G401 (cell line): ENCODE measurements around the gene CATSPERD. TPM values are rescaled to one million over a fixed set of nuclear protein-coding genes. Genes with fewer than 3 reads are reported as not detected.
"Not testable (repeated sequence)": the region's sequence is repeated elsewhere in the genome, so short reads cannot be mapped to it uniquely, and the experiment has no call there.

Experiments used
- DNase-seq: peaks from one replicate; pipeline ENCODE4 v3.0.0-alpha.2; 2015; ENCODE audit warnings: low spot score
- in situ Hi-C: cut with HindIII; loops from 2 replicates; pipeline ENCODE4 v1.10.0; 2016; ENCODE audit warnings: low sequenced_read_pairs, mixed read lengths
- total RNA-seq: library from RNA; depleted of rRNA; stranded (reverse); fragments of >200 nt; shearing (Covaris generic); gene quantifications from 2 replicates; pipeline ENCODE4 v1.2.3, GENCODE V29; 2014

CATSPERD gene
- total RNA-seq, 1 experiment from 2014 or later: not detected

DNA sequence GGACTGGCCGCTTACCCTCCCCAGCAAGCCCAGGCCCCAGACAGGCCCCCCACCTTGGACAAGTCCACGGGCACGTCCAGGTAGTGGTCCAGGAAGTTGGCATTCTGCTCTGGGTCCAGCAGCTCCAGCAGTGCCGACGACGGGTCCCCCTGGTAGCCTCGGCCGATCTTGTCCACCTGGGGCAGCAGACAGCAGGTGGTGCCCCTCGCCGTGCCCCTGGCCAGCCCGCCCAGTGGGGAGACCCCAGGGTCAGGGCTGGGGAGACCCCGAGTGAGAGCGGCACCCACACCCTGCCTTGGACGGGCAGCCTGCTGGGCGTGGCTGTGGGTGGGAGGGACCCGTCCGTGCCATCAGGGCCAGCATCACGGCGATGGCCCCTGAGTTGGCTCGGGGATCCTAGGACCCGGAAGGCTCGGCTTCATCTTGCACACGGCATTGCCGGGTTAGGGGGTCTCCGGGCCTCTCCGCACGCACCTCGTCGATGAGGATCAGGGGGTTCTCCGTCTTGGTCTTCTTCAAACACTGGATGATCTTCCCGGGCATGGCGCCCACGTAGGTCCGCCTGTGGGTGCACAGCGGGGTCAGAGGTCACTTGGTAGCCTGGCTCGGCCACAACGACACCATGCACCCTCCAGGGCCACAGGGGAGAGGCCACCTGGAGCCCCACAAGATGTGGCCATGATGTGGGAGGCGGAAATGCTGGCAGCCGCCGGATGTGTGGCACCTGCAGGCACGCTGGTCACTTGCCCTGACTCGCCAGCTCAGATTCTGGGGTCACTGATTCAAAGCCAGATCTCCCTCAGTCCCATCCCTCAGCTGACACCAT, 24.0 kb upstream of the CATSPERD start:
- DNase-seq: no peak
- in situ Hi-C loops: no loop called here

DNA sequence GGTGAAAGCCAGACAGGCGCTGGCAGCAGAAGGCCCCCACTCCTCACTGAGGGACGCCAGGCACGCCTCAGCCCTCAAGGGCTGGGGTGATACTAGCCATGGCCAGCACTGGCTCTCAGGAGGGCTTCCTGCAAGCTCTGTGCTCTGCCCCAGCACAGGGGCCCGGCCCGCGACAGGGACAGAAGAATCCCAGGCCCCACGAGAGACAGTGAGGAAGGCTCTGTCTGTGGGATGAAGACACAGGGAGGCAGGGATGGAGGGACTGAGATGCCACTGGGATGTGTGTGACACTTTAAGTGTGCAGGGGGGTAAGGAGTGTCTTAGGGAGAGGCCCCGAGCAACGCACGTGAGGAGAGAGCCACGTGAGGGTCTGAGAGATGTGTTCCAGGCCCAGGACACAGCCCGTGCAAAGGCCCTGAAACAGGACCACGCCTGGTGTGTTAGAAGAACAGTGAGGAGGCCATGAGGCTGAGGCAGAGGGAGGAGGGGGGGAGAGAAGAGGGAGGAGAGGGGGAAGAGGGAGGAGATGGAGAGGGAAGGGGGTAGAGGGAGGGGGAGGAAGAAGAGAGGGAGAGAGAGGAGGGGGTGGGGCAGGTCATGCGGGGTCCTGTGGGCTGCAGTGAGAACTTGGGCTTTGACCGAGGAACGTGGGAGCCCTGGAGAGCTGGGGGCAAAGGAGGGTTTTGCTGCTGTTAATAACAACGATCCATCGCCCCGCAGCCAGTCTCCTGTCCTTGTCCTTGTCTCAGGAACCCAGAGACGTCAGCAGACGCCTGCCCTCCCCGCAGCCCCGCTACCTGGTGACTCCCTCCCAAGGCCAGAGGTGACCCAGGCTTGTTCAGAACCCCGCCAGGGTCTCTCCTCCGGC, 23.2 kb upstream of the CATSPERD start:
- in situ Hi-C loops: no loop called here
- no peak for DNase-seq

DNA sequence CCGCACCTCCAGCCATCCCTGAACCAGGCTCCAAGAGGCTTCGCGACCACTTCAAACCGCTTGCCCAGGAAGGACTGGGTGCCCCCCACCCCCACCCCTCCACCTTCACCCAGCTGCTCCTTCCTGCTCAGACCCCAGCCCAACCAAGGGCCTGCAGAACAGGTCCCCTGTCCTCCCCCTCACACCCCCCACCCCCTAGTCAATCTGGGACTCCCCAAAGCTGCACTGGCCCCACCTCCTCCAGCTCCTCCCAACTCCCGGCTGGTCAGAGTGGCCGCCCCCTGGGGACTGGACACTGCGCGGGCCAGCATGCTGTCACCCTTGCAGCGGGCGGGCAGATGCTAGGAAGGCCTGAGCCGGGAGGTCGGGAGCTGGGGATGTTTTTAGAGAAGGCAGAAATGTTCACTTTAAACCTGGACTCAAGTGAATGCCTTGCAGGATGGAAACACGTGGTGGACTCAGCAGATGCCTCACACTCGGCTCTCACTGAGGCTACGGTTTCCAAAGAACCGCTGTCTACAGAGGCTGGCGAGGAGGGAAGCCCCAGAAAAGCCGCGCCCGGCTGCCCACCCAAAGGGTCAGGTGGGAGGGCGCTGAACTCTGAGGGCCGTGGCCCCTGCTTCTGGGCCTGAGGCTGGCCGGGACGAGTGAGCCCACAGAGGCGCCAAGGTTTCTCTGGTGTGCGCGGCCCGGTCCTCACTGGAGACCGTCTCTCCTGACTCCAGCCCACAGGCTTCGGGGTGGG, 22.4 kb upstream of the CATSPERD start:
- in situ Hi-C loops: no loop called here
- DNase-seq: no peak

DNA sequence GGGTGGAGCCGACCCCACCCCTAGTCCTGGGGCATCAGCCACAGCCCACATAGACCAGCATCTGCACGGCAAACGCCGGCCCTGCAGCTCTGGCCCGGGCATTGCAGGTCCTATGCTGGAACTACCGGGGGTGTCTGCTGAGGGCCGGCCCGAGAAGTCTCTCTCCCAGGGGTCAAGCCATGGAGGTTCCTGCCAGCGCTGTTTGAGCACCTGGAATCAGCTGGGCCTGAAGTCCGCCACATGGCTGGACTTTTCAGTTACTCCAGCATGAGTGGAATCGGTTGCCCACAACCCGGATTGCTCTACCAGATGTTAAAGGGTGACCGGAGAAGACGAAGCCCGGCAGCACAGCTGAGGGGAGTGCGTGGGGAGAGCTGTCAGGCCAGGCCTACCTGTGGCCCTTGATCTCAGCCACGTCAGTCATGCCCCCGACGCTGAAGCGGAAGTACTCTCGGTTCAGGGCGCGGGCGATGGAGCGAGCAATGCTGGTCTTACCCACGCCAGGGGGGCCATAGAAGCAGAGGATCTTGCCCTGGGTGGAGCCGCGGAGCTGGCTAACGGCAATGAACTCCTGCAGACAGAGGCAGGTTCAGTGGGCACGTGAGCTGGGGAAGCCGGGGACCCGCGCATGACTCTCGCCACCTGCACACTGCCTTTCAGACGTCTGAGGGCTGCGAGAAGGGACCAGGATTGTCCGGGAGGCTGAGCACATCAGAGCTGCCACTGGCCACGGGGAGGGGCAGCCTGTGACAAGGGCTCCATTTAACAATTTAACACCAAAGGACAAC, 21.6 kb upstream of the CATSPERD start:
- in situ Hi-C loops: no loop called here
- no peak for DNase-seq

DNA sequence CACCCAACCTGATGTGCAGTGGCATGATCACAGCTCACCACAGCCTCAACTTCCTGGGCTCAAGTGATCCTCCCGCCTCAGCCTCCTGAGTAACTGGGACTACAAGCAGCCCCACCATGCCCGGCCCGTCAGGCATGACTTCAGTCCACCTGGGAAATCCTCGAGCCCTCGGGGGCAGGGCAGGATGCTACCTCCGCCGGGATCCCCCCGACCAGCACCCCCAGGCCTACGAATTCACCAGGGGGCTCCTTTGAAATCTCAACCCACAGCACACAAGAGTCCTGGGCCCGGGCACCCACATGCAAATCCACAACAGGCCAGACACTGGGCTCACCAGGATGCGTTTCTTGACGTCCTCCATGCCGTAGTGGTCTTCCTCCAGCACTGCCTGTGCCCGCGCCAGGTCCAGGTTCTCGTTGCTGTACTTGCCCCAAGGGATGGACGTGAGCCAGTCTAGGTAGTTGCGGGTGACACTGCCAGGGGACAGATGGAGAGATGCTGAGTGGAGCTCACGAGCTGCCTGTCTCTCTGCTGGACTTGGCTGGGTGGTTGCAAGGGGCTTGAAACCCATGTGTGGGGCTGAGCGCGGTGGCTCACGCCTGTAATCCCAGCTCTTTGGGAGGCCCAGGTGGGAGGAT, 19.9 kb upstream of the CATSPERD start:
- peak; percentile 44 for DNase-seq
- in situ Hi-C loops: no loop called here

DNA sequence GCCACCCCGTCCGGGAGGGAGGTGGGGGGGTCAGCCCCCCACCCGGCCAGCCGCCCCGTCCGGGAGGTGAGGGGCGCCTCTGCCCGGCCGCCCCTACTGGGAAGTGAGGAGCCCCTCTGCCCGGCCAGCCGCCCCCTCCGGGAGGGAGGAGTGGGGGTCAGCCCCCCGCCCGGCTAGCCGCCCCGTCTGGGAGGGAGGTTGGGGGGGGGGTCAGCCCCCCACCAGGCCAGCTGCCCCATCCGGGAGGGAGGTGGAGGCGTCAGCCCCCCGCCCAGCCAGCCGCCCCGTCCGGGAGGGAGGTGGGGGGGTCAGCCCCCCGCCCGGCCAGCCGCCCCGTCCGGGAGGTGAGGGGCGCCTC, 18.4 kb upstream of the CATSPERD start:
- in situ Hi-C loops, DNase-seq: not testable (repeated sequence)

DNA sequence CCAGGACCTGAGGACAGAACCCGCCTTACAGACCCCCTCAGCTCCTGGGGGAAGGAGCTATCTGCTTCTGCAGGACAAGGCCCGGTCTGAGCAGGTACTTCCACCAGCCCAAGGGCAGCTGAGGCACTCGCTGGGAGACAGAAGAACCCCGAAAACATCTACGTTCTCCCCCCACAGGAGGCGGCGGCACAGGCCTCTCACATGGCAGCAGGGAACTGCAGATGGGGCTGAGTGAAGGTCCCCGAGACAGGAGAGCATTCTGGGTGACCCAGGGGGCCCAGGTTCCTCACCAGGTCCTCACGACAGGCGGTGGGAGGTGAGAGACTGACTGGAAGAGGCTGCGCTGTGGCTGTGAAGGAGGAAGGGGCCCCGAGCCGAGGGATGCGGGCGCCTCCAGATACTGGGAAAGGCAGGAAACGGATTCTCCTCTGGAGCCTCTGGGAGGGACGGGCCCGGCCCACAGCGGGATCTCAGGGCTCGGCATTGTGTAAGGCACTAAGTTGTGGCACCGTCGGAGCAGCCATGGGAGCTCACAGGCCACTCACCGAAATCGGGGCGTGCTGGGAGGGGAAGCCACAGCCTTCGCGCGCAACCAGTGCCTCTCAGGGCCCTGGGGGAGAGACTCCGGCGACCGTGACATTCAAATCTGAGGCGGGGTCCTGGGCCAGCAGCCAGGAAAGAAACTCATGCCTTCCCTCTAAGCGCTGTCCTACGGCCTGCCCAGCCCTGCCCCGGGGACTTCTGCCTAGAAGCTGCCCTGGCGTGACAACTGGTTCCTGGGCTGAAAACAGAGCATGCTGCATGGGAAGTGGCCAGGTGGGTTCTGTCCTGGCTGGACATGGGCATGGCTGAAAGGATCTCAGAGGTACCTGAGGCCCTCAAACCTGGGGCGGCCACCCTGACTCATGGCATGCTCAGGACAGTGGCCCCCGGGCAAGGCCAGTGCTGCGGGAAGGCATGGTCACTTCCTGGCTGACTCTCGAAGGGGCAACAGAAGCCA, 16.3 kb upstream of the CATSPERD start:
- no peak for DNase-seq
- in situ Hi-C loops: no loop called here

DNA sequence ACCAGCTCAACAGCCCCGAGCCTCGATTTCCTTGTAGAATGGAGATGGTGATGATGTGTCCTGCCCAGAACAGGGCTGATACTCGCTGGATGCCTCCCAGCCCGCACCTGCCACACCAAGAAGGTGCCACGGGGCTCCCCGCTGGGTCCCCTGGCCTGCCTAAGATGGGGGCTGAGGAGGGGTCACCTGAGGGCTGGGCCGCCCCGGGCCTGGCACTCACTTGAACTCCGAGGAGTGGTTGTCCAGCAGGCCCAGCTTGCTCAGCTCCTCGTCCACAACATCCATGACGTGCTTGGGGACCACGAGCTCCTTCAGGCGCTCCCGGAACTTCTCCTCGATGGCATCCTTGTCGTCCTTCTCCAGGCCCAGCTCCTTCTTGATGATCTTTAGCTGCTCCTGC, 14.9 kb upstream of the CATSPERD start:
- in situ Hi-C loops: no loop called here
- DNase-seq: no peak

DNA sequence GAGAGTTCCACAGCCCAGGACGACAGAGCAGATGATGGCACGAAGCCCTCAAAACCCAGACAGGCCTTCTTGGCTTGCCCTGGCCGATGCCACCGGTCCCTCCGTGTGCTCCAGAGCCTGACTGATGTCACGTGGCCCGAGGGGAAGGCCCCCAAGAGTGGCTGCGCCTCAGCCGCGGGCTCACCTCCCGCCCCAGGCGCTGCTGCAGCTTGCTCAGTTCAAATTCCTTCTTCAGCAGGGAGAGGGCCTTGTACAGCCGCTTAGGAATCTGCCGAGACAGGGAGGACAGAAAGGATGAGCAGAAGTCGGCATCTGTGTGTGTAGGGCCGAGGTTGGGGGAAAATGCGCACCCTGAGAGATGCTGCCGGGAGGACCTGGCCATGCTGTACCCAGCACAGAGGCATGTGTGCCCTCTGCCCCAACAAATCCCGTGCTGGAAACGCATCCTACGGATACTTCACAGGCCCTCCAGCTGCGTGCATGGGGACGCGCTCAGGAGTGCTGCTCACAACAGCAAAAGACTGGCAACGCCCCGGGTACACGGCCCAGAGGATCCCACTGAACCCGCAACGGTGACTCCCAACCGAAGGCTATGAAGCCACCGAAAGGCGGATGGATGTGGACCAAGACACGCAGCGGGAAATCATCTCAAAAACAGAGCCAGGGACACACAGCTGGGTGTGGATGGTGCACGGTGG, 13.4 kb upstream of the CATSPERD start:
- in situ Hi-C loops: no loop called here
- DNase-seq: no peak

DNA sequence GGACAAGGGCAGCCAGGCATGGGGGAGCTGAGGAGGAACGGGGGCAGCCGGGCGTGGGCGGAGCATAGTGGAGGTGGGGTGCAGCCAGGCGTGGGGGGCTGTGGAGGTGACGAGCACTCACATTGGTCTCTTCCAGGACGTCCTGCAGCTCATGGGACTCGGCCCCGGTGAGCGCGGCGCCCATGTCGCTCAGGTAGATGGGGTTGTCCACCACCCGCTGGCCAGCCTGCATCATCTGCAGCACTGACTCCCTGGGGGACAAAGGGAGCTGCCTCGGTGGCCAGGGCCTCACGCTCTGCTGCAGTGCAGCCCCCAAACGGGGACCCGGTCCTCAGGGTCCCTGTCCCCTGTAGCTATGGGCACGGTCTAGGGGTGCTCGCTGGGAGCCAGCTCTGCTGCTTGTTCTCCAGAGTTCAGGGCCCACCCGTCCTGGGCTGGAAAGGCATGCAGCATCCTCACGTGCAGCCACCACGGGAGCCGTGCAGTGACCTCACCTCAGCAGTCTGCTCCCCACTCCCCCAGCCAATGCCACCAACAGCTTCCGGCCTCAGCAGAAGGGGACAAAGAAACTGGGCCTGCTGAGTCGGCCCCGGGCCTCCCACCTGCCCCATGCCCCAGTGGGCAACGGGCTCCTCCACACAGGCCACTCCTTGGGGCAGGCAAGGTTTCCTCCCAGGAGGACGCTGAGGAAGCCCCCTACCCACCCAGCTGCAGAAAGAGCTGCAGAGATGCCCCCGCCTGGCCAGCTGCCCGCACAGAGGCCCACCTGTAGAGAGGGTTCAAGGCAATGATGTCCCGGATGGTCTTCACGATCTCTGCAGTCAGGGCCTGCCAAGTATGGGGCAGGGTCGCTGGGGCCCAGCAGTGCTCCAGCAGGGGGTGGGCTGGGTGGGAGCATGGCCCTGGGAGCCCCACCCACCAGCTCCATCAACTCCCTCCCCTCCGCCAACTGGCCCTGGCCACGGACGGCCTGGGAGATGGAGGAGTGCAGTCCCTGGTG, 12.6 kb upstream of the CATSPERD start:
- in situ Hi-C loops: no loop called here
- DNase-seq: no peak

DNA sequence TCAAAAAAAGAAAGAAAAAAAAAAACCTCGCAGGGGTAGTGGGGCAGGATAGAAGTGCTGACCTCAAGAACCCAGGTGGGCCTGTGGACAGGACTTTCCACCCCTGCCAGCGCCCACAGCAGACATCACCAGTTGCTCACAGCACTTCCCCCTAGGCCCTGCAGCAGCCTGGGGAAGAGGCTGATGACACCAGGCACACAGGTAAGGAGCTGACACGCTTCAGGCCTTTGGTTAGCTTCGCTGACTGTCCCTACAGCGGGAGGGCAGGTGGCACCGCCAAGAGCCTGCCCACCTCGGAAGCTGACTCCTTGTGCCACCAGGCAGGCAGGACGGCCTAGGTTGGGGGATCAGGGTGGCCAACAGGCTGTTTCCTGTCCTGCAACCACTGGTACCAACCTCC, 9.4 kb upstream of the CATSPERD start:
- DNase-seq: no peak
- in situ Hi-C loops: no loop called here

DNA sequence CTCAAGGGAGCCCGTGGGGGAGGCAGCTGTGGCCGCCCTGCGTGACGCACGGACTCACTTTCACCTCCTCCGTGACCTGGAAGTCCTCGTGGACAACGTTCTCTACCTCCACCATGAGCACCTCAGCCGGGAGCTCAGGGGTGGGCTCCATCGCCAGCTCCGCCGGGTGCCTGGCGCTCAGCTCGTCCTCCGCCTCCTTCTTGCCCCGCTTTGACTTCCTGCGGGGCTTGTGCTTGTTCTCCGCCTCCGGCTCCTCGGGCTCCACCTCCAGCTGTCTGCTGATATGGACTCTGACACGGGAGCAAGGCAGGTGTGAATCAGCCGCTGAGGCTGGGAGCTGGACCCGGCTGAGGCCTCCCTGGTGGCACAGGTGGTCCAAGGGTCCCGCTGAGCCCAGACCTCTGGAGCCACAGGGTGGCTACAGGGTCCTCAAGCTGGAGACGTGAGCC, 8.7 kb upstream of the CATSPERD start:
- DNase-seq: no peak

DNA sequence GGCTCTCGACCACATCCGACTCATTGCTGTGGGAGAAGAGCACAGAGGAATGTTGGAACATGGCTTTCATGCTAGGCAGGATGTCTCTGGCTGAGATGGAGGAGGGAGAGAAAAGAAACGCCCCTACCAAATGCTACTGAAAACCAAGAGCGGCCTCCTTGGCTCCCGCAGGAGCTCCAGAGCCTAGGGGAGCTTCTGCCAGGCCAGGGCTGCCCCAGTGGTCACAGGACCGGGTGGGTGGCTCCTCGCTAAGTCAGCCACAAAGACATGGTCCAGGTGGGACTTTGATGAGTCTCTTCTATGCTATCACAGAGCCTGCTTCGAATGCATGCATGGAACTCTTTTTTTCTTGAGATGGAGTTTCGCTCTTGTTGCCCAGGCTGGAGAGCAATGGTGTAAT, 7.2 kb upstream of the CATSPERD start:
- DNase-seq: no peak
- in situ Hi-C loops: no loop called here

More for the DNA sequence above, 8.7 kb upstream of the CATSPERD start:
- in situ Hi-C loops: no loop called here

DNA sequence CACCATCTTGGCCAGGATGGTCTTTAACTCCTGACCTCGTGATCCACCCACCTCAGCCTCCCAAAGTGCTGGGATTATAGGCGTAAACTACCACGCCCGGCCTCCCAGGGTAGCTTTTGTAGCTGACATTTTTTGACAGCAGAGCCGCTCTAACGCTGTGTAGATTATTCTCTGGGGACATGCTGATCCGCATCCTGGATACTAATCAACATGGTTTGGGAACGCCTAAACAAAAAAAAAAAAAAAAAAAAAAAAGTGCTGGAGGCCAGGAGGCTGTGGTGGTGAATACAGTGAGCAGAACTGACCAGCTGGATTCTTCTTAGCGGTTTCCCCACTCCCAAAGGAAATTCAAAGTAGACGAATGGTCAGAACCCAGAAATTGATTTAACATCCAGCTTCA, 5.6 kb upstream of the CATSPERD start:
- DNase-seq: no peak
- in situ Hi-C loops: no loop called here

DNA sequence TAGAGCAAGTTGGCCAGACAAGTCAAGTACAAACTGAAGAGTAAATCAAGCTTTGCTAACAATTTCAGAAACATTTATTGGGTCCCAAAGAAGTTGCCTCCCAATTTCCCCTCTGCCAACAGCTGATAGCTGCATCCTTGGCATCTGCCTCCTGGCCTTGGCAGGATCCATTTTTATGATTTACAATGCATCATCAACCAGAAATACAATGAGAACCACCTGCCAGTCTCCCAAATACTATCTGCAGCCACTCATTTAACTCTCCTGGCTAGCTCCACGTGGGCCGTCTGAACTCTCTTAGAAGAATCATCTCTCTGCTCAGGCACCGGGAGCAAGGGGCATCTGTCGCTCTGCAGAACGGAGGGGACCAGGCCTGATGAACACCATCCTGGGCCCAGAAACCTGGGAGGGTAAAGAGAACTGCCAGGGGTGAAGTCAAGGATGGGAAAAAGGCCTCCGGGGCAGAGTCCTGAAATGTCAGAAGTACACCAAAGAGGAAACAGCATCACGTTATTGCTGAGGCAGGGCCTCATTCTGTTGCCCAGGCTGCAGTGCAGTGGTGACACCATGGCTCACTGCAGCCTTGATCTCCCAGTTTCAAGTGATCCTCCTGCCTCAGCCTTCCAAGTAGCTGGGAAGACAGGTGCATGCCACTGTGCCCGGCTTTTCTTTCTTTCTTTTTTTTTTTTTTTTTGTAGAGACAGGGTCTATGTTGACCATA, 3.1 kb upstream of the CATSPERD start:
- DNase-seq: no peak
- in situ Hi-C loops: no loop called here
